ENCODE measurements around the gene PACSIN3. TPM values are rescaled to one million over a fixed set of nuclear protein-coding genes. Genes with fewer than 3 reads are reported as not detected.
A peak's percentile ranks its signal among the peaks of the same experiment; 100 is the strongest.

The PACSIN3 gene
- total and polyA plus RNA-seq, 2 of the 13 experiments (the other 11 are each of a cell fraction or from before 2014, with no cell fraction given), result 47.9 to 93.3 TPM

DNA sequence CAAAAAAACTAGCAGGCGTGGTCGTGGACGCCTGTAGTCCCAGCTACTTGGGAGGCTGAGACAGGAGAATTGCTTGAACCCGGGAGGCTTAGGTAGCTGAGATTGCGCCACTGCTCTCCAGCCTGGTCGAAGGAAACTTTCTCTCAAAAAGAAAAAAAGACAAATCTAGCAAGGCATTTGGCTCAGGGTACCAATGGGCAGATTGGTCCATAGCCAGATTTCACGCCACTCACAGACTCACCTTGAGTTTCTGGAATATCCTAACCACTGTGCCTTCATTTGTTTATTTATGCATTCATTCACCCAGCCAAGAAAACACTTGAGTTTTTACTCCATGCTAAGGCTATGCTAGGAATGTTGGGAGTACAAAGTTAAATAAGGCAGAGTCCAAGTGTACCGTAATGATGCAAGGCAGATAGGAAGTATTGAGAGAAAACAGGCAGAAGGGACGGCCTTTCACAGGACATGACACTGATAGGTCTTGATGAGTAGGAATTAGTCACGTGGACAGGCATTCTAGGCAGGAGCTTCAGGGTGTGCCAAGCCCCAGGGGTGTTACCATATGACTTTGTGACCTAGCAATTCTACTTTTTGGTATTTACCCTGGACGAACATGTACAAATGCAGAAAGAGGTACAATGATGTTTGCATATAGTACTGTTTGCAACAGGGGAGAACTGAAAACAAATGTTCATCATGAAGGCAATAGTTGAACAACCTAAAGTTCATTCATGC is 3.0 kb upstream of the PACSIN3 start (continued):
- TF ChIP-seq, protein P1, sequence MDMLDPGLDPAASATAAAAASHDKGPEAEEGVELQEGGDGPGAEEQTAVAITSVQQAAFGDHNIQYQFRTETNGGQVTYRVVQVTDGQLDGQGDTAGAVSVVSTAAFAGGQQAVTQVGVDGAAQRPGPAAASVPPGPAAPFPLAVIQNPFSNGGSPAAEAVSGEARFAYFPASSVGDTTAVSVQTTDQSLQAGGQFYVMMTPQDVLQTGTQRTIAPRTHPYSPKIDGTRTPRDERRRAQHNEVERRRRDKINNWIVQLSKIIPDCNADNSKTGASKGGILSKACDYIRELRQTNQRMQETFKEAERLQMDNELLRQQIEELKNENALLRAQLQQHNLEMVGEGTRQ (IDR thresholded peaks at IDR 0.05; ENCODE audit: low read depth, low read length), result peak; percentile 90
- TF ChIP-seq, protein P1 (CRISPR knock-in tag; IDR thresholded peaks at IDR 0.05; ENCODE audit: borderline replicate concordance), result peak; percentile 90; the same call in 1 of the 2 replicates
- TF ChIP-seq RARG (CRISPR knock-in tag; IDR thresholded peaks at IDR 0.05; ENCODE audit: low read depth) (no peak), NCOA5 (CRISPR knock-in tag; IDR thresholded peaks at IDR 0.05) (no peak), THYN1 (CRISPR knock-in tag; IDR thresholded peaks at IDR 0.05; ENCODE audit: borderline replicate concordance, low read depth) (no peak), POLR2A (IDR thresholded peaks at IDR 0.05; ENCODE audit: insufficient read depth in 1 of 2, low read depth in 2 of 2, low read length in 2 of 2) (no peak; a peak in 1 of 4 replicates), ZNF569 (CRISPR knock-in tag; IDR thresholded peaks at IDR 0.05; ENCODE audit: borderline replicate concordance) (no peak), POLR2AphosphoS2 (IDR thresholded peaks at IDR 0.05; ENCODE audit: low read depth, low read length) (no peak), GABPA (IDR thresholded peaks at IDR 0.05; ENCODE audit: low read depth, low read length) (no peak), GABPA (CRISPR knock-in tag; IDR thresholded peaks at IDR 0.05; ENCODE audit: low read depth) (peak; percentile 56), ZNF383 (CRISPR knock-in tag; IDR thresholded peaks at IDR 0.05; ENCODE audit: borderline replicate concordance) (no peak), KAT8 (CRISPR knock-in tag; IDR thresholded peaks at IDR 0.05) (peak; percentile 74; the same call in 1 of the 2 replicates), MAFK (conservative IDR thresholded peaks at IDR 0.05 in 1 of 2, IDR thresholded peaks at IDR 0.05 in 1 of 2; ENCODE audit: low read length in 2 of 2) (no peak; a peak in 1 of 4 replicates), ZNF124 (CRISPR knock-in tag; IDR thresholded peaks at IDR 0.05) (peak; percentile 26; the same call in 1 of the 2 replicates), SMYD3 (CRISPR knock-in tag; IDR thresholded peaks at IDR 0.05) (0 out of 2 replicates have a peak, but pooled peaks have one; percentile 45), FOXA3 (CRISPR knock-in tag; IDR thresholded peaks at IDR 0.05) (peak; percentile 97)
- TF ChIP-seq, protein P2, sequence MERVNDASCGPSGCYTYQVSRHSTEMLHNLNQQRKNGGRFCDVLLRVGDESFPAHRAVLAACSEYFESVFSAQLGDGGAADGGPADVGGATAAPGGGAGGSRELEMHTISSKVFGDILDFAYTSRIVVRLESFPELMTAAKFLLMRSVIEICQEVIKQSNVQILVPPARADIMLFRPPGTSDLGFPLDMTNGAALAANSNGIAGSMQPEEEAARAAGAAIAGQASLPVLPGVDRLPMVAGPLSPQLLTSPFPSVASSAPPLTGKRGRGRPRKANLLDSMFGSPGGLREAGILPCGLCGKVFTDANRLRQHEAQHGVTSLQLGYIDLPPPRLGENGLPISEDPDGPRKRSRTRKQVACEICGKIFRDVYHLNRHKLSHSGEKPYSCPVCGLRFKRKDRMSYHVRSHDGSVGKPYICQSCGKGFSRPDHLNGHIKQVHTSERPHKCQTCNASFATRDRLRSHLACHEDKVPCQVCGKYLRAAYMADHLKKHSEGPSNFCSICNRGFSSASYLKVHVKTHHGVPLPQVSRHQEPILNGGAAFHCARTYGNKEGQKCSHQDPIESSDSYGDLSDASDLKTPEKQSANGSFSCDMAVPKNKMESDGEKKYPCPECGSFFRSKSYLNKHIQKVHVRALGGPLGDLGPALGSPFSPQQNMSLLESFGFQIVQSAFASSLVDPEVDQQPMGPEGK (CRISPR knock-in tag; IDR thresholded peaks at IDR 0.05), result peak; percentile 61
- TF ChIP-seq, protein P3, sequence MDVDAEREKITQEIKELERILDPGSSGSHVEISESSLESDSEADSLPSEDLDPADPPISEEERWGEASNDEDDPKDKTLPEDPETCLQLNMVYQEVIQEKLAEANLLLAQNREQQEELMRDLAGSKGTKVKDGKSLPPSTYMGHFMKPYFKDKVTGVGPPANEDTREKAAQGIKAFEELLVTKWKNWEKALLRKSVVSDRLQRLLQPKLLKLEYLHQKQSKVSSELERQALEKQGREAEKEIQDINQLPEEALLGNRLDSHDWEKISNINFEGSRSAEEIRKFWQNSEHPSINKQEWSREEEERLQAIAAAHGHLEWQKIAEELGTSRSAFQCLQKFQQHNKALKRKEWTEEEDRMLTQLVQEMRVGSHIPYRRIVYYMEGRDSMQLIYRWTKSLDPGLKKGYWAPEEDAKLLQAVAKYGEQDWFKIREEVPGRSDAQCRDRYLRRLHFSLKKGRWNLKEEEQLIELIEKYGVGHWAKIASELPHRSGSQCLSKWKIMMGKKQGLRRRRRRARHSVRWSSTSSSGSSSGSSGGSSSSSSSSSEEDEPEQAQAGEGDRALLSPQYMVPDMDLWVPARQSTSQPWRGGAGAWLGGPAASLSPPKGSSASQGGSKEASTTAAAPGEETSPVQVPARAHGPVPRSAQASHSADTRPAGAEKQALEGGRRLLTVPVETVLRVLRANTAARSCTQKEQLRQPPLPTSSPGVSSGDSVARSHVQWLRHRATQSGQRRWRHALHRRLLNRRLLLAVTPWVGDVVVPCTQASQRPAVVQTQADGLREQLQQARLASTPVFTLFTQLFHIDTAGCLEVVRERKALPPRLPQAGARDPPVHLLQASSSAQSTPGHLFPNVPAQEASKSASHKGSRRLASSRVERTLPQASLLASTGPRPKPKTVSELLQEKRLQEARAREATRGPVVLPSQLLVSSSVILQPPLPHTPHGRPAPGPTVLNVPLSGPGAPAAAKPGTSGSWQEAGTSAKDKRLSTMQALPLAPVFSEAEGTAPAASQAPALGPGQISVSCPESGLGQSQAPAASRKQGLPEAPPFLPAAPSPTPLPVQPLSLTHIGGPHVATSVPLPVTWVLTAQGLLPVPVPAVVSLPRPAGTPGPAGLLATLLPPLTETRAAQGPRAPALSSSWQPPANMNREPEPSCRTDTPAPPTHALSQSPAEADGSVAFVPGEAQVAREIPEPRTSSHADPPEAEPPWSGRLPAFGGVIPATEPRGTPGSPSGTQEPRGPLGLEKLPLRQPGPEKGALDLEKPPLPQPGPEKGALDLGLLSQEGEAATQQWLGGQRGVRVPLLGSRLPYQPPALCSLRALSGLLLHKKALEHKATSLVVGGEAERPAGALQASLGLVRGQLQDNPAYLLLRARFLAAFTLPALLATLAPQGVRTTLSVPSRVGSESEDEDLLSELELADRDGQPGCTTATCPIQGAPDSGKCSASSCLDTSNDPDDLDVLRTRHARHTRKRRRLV (CRISPR knock-in tag; IDR thresholded peaks at IDR 0.05), result no peak
- TF ChIP-seq, protein P4, sequence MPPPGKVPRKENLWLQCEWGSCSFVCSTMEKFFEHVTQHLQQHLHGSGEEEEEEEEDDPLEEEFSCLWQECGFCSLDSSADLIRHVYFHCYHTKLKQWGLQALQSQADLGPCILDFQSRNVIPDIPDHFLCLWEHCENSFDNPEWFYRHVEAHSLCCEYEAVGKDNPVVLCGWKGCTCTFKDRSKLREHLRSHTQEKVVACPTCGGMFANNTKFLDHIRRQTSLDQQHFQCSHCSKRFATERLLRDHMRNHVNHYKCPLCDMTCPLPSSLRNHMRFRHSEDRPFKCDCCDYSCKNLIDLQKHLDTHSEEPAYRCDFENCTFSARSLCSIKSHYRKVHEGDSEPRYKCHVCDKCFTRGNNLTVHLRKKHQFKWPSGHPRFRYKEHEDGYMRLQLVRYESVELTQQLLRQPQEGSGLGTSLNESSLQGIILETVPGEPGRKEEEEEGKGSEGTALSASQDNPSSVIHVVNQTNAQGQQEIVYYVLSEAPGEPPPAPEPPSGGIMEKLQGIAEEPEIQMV (CRISPR knock-in tag; IDR thresholded peaks at IDR 0.05; ENCODE audit: low read depth), result no peak
